Activated T-cell treated with anti-CD3 and anti-CD28 coated beads, Interleukin-2, amount 50 U/mL, for 72 hours (primary cell): Measurements from ENCODE around the gene TMEM171. TPM values are rescaled to one million over a fixed set of nuclear protein-coding genes. Genes with fewer than 3 reads are reported as not detected.

ENCODE experiments used
- ATAC-seq, 2 donors: fragments of 150-1000 bp; cut with Tn5 transposase; replicated peaks in 1 of 2; 2 replicates each; pipeline ENCODE4 v1.10.0; 2021; ENCODE audit warnings: moderate library complexity in 2 of 2, mild to moderate bottlenecking in 1 of 2
- DNase-seq, 2 donors: peaks; one replicate each; pipeline ENCODE4 v3.0.0; 2021 to 2022; ENCODE audit warnings: mixed read lengths in 1 of 2
- H3K27ac Mint-ChIP-seq: one replicate; pipeline ENCODE4 v1.8.0; 2022; ENCODE audit warnings: mild to moderate bottlenecking, moderate library complexity, mixed read lengths
- H3K27me3 Mint-ChIP-seq: one replicate; pipeline ENCODE4 v1.8.0; 2022; ENCODE audit warnings: low read depth, mixed read lengths
- H3K36me3 Mint-ChIP-seq, 2 donors: one replicate each; pipeline ENCODE4 v1.8.0; 2022; ENCODE audit warnings: mixed read lengths in 2 of 2, mild to moderate bottlenecking in 1 of 2; ENCODE audit not compliant: insufficient read depth in 2 of 2
- H3K4me1 Mint-ChIP-seq: one replicate; pipeline ENCODE4 v1.8.0; 2022; ENCODE audit warnings: low read depth, mixed read lengths
- H3K4me3 Mint-ChIP-seq, 2 donors: one replicate each; pipeline ENCODE4 v1.8.0; 2022; ENCODE audit warnings: mild to moderate bottlenecking in 2 of 2, mixed read lengths in 2 of 2, moderate library complexity in 2 of 2
- H3K9me3 Mint-ChIP-seq, 2 donors: one replicate each; pipeline ENCODE4 v1.8.0; 2022; ENCODE audit warnings: mixed read lengths in 2 of 2
- total RNA-seq, 2 donors: library from RNA; stranded (reverse); gene quantifications; one replicate each; pipeline ENCODE4 v1.2.3, GENCODE V29; 2022

TMEM171 gene, protein sequence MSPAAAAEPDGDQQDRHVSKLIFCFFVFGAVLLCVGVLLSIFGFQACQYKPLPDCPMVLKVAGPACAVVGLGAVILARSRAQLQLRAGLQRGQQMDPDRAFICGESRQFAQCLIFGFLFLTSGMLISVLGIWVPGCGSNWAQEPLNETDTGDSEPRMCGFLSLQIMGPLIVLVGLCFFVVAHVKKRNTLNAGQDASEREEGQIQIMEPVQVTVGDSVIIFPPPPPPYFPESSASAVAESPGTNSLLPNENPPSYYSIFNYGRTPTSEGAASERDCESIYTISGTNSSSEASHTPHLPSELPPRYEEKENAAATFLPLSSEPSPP
- total RNA-seq: not detected

- peak; percentile 44 to 47 for ATAC-seq
- H3K4me3 Mint-ChIP-seq: peak within 1 kb of the TSS; percentile 66 to 71
- H3K27me3 Mint-ChIP-seq: peaks cover 73% of the 10 kb centered on the region
- DNase-seq: no peak
- H3K36me3 Mint-ChIP-seq: no peaks in the 10 kb centered on the region
- peaks cover 35% of the 10 kb centered on the region for H3K4me1 Mint-ChIP-seq
- H3K9me3 Mint-ChIP-seq: no peaks in the 10 kb centered on the region
- no peak within 1 kb of the TSS for H3K27ac Mint-ChIP-seq
These were observed at the start of gene TMEM171 for GRCh38 chr5:73120222-73121118. TSS of gene TMEM171 (plus strand) at chr5:73120575. CDS start at chr5:73123374, 2,799 bp downstream.

- no peak overlapping the region for H3K4me3 Mint-ChIP-seq
- H3K36me3 Mint-ChIP-seq: no peaks in the 10 kb centered on the region
- H3K27me3 Mint-ChIP-seq: peaks cover 11% of the 10 kb centered on the region
- H3K4me1 Mint-ChIP-seq: no peaks in the 10 kb centered on the region
- DNase-seq: no peak
- ATAC-seq: no peak
- no peaks in the 10 kb centered on the region for H3K9me3 Mint-ChIP-seq
- peak overlapping the region; percentile 54 for H3K27ac Mint-ChIP-seq
These were observed 39.3 kb upstream of the TMEM171 start for GRCh38 chr5:73081093-73081492.

DNA sequence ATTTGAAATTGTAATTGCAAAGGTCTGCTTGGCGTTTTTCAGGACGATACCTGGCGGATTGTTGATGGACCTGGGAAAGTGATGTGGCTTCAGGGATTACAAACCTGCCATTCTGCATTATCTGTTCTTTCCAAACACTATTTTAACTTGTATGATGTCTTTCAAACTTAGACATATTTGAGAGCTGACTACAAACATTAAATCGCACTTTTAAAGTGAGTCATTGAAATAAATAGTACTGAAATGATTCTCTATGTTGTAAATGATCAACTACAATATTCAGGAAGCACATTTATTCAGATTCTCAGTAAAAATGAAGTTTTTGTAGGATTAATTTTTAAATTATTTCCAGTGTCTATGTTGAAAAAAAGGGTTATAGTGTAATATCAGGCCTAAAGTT, 32.3 kb upstream of the TMEM171 start:
- Mint-ChIP-seq H3K27me3 (peaks cover 36% of the 10 kb centered on the region), H3K4me3 (no peak overlapping the region), H3K4me1 (no peaks in the 10 kb centered on the region), H3K9me3 (no peaks in the 10 kb centered on the region), H3K27ac (no peak overlapping the region), H3K36me3 (no peaks in the 10 kb centered on the region)
- DNase-seq: no peak
- no peak for ATAC-seq

GRCh38 chr5:73093943-73094342, 26.4 kb upstream of the TMEM171 start:
- H3K9me3 Mint-ChIP-seq: peaks cover 0 to 2% of the 10 kb centered on the region in 2 donors
- H3K27ac Mint-ChIP-seq: no peak overlapping the region
- DNase-seq (peak; percentile 4 to 5), ATAC-seq (peak; percentile 69 to 70)
- peaks cover 6% of the 10 kb centered on the region for H3K4me1 Mint-ChIP-seq
- H3K27me3 Mint-ChIP-seq: peaks cover 33% of the 10 kb centered on the region
- peaks cover 0 to 4% of the 10 kb centered on the region in 2 donors for H3K36me3 Mint-ChIP-seq
- H3K4me3 Mint-ChIP-seq: no peak overlapping the region

- peak; percentile 60 to 71 for ATAC-seq
These were observed 26.0 kb upstream of the TMEM171 start for GRCh38 chr5:73094415-73094814.

DNA sequence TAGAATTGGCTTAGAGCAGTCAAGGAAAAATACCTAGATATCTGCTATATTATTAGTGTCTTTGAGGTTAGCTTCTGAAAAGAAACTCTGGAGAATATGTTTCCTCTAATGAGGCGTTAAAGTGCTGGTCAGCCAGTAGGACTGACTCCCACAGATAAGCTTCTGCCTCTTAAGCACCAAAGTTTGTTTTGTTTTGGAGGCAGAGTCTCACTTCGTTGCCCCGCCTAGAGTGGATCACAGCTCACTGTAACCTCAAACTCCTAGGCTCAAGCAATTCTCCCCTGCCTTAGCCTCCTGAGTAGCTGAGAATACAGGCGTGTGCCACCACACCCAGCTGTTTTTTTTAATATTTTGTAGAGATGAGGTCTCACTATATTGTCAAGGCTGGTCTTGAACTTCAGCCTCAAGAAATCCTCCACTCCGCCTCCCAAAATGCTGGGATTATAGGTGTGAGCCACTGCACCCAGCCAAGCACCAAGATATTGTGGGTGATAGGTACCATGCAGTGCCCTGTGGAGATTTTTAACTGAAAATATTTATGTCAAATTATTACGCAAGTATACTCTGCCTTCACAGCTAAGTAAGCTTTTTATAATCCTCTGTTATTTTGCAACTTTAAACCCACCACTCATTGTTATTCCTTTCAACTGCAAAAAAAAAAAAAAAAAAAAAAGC, 24.7 kb upstream of the TMEM171 start:
- Mint-ChIP-seq H3K36me3 (peaks cover 0 to 4% of the 10 kb centered on the region in 2 donors), H3K9me3 (peaks cover 0 to 2% of the 10 kb centered on the region in 2 donors), H3K4me1 (peaks cover 6% of the 10 kb centered on the region), H3K27ac (no peak overlapping the region), H3K4me3 (no peak overlapping the region), H3K27me3 (peaks cover 49% of the 10 kb centered on the region)
- no peak for ATAC-seq
- no peak for DNase-seq

More at GRCh38 chr5:73094415-73094814, 26.0 kb upstream of the TMEM171 start:
- peaks cover 0 to 4% of the 10 kb centered on the region in 2 donors for H3K36me3 Mint-ChIP-seq
- H3K9me3 Mint-ChIP-seq: peaks cover 0 to 2% of the 10 kb centered on the region in 2 donors
- no peak overlapping the region for H3K4me3 Mint-ChIP-seq
- peaks cover 6% of the 10 kb centered on the region for H3K4me1 Mint-ChIP-seq
- peaks cover 38% of the 10 kb centered on the region for H3K27me3 Mint-ChIP-seq
- no peak overlapping the region for H3K27ac Mint-ChIP-seq
- no peak for DNase-seq

DNA sequence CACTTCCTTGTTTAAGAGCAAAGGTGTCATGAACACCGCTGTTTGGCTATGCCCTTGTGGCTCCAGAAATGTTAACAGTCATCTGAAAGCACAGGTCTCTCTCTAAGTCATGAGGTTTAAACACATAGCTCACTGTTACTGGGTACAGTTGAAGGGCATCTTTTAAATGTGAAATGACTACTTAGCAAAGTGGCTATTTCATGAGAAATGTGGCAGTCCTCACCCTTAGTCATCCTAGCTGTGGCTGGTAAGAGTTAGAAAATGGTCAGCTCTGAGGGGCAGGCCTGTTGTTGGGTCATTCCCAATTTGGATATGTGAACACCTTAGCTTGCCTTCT, 24.2 kb upstream of the TMEM171 start:
- Mint-ChIP-seq H3K4me3 (no peak overlapping the region), H3K4me1 (peaks cover 6% of the 10 kb centered on the region), H3K27ac (no peak overlapping the region), H3K27me3 (peaks cover 49% of the 10 kb centered on the region), H3K9me3 (peaks cover 0 to 2% of the 10 kb centered on the region in 2 donors), H3K36me3 (peaks cover 0 to 4% of the 10 kb centered on the region in 2 donors)
- ATAC-seq (peak; percentile 25 to 76), DNase-seq (no peak)

GRCh38 chr5:73097740-73098139, 22.6 kb upstream of the TMEM171 start:
- Mint-ChIP-seq H3K4me1 (peaks cover 6% of the 10 kb centered on the region), H3K9me3 (peaks cover 0 to 2% of the 10 kb centered on the region in 2 donors), H3K4me3 (no peak overlapping the region), H3K27me3 (peaks cover 42% of the 10 kb centered on the region), H3K36me3 (peaks cover 0 to 4% of the 10 kb centered on the region in 2 donors), H3K27ac (no peak overlapping the region)
- ATAC-seq (no peak), DNase-seq (no peak)

- Mint-ChIP-seq H3K4me3 (no peak overlapping the region), H3K27me3 (peaks cover 49% of the 10 kb centered on the region), H3K27ac (no peak overlapping the region), H3K36me3 (peaks cover 0 to 4% of the 10 kb centered on the region in 2 donors), H3K9me3 (peaks cover 0 to 2% of the 10 kb centered on the region in 2 donors), H3K4me1 (no peaks in the 10 kb centered on the region)
- DNase-seq: no peak
- no peak for ATAC-seq
These were observed 20.3 kb upstream of the TMEM171 start for GRCh38 chr5:73100109-73100508.

- peaks cover 44% of the 10 kb centered on the region for H3K27me3 Mint-ChIP-seq
- peaks cover 2% of the 10 kb centered on the region in 2 donors for H3K36me3 Mint-ChIP-seq
- no peak overlapping the region for H3K27ac Mint-ChIP-seq
- DNase-seq (no peak), ATAC-seq (no peak)
- H3K4me1 Mint-ChIP-seq: no peaks in the 10 kb centered on the region
- H3K9me3 Mint-ChIP-seq: peaks cover 0 to 3% of the 10 kb centered on the region in 2 donors
- H3K4me3 Mint-ChIP-seq: no peak overlapping the region
These were observed 16.5 kb upstream of the TMEM171 start for GRCh38 chr5:73103870-73104299.

- DNase-seq (no peak), ATAC-seq (no peak)
- no peak overlapping the region for H3K27ac Mint-ChIP-seq
- H3K9me3 Mint-ChIP-seq: peaks cover 0 to 3% of the 10 kb centered on the region in 2 donors
- H3K4me1 Mint-ChIP-seq: no peaks in the 10 kb centered on the region
- H3K4me3 Mint-ChIP-seq: no peak overlapping the region
- peaks cover 2% of the 10 kb centered on the region in 2 donors for H3K36me3 Mint-ChIP-seq
- peaks cover 44% of the 10 kb centered on the region for H3K27me3 Mint-ChIP-seq
These were observed 16.0 kb upstream of the TMEM171 start for GRCh38 chr5:73104326-73104725.

DNA sequence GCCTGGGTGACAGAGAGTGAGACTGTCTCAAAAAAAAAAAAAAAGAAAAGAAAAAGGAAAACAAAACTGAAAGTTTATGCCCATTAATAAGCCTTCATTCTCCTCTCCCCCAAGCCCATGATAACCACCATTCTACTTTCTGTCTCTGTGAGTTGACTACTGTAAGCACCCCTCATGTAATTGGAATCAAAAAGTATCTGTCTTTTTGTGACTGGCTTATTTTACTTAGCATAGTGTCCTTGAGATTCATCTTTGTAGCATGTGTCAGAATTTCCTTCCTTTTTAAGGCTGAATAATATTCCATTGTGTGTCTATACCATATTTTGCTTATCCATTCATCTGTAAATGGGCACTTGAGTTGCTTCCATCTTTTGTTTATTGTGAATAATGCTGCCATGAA, 14.0 kb upstream of the TMEM171 start:
- Mint-ChIP-seq H3K27me3 (peaks cover 51% of the 10 kb centered on the region), H3K9me3 (peaks cover 0 to 3% of the 10 kb centered on the region in 2 donors), H3K36me3 (peaks cover 2% of the 10 kb centered on the region in 2 donors), H3K4me3 (no peak overlapping the region), H3K4me1 (no peaks in the 10 kb centered on the region), H3K27ac (no peak overlapping the region)
- DNase-seq: no peak
- ATAC-seq: peak in 1 of 2 donors; percentile 15

DNA sequence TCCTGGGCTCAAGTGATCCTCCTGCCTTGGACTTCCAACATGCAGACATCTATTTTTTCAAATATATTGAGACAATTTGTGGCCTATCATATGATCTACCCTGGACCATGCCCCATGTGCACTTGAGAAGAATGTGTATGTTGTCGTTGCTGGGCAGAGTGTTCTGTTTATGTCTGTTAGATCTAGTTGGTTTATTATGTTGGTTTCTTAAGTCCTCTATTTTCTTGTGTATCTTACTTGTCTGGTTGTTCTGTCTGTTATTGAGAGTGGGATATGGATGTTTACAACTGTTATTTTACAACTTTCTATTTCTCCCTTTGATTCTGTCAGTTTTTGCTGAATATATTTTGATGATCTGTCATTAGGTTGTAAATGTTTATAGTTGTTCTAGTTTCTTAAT, 10.2 kb upstream of the TMEM171 start:
- no peak for DNase-seq
- ATAC-seq: no peak
- Mint-ChIP-seq H3K27ac (no peak overlapping the region), H3K27me3 (peaks cover 70% of the 10 kb centered on the region), H3K4me1 (no peaks in the 10 kb centered on the region), H3K9me3 (peaks cover 0 to 3% of the 10 kb centered on the region in 2 donors), H3K4me3 (no peak overlapping the region), H3K36me3 (peaks cover 2% of the 10 kb centered on the region in 2 donors)
